GM21423 (cell line): ENCODE measurements around the gene PCED1B.
A peak's percentile ranks its signal among the peaks of the same experiment; 100 is the strongest.
"Not testable (repeated sequence)": the region's sequence is repeated elsewhere in the genome, so short reads cannot be mapped to it uniquely, and the experiment has no call there.

Experiments used
- ATAC-seq: cut with Tn5 transposase; IDR thresholded peaks from one replicate; pipeline ENCODE4 v1.9.1; 2021; ENCODE audit warnings: mild to moderate bottlenecking, moderate library complexity; ENCODE audit not compliant: unreplicated experiment

PCED1B gene, protein sequence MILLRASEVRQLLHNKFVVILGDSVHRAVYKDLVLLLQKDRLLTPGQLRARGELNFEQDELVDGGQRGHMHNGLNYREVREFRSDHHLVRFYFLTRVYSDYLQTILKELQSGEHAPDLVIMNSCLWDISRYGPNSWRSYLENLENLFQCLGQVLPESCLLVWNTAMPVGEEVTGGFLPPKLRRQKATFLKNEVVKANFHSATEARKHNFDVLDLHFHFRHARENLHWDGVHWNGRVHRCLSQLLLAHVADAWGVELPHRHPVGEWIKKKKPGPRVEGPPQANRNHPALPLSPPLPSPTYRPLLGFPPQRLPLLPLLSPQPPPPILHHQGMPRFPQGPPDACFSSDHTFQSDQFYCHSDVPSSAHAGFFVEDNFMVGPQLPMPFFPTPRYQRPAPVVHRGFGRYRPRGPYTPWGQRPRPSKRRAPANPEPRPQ

DNA sequence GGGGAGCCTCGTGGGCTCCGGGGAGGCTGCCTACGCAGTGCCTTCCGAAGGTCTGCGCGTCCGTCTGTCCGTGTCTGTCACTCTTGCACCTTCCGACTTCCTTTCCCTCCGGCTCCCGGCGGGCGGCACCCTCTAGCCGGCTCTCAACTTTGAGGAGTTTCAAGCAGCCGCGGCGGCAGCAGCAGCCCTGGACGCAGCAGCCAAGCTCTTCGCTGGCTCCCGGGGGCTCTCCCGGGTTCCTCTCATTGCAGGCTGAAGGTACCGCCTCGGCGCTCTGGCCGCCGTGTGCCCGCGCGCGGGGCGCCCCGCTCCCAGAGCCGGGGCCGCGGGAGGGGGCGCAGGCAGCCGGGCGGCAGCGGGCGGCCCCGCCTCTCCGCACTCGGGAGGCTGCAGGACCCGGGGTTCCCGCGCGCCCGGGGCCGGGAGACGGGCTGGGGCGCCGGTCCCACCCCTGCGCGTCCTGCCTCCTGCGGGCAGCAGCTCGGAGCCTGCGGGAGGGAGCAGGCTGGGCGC lies at the start of gene PCED1B, which contains the start of gene AMIGO2:
PCED1B (plus strand) TSS at position 154 of the 513 bp plus-strand sequence. CDS start 155,443 bp downstream, outside the sequence.
AMIGO2 (minus strand) TSS at position 492 of the 513 bp plus-strand sequence. CDS start 957 bp downstream, outside the sequence.
- peak; percentile 70 for ATAC-seq

DNA sequence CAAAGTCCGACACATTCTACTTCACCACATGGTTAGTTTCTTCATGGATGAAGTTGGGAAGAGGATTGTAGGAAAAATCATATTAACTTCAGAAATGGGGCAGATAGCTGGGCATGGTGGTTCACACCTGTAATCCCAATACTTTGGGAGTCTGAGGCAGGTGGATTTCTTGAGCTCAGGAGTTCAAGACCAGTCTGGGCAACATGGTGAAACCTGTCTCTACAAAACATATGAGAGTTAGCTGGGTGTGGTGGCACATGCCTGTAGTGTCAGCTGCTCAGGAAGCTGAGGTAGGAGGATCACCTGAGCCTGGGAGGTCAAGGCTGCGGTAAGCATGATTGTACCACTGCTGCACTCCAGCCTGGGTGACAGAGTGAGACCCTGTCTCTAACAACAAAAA lies 49.5 kb upstream of the PCED1B start:
- no peak for ATAC-seq

GRCh38 chr12:47032644-47033043 lies 46.8 kb upstream of the PCED1B start:
- ATAC-seq = no peak

- no peak for ATAC-seq
These were observed 46.3 kb upstream of the PCED1B start for GRCh38 chr12:47033081-47033480.

GRCh38 chr12:47033789-47034555 lies 45.4 kb upstream of the PCED1B start:
- ATAC-seq = no peak

- no peak for ATAC-seq
These were observed 44.8 kb upstream of the PCED1B start for GRCh38 chr12:47034661-47035060.

DNA sequence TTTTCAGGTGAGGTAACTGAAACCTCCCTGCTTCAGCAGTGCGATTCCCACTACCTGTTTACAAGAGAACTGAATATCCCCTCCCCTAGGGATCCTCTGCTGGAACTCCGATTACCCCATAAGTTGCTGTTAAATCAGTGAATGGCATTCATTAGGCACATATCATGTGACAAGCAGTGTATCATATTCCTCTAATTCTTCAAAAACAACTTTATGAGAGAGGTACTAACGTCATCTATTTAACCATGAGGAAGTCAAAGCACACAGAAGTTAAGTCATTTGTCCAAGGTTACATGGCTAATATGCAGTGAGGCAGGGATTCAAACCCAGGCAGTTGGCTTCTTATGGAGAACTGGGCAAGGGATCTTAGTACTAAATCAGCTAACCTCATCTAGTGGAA lies 43.9 kb upstream of the PCED1B start:
- no peak for ATAC-seq

- ATAC-seq = no peak
These were observed 41.1 kb upstream of the PCED1B start for GRCh38 chr12:47038270-47038748.

DNA sequence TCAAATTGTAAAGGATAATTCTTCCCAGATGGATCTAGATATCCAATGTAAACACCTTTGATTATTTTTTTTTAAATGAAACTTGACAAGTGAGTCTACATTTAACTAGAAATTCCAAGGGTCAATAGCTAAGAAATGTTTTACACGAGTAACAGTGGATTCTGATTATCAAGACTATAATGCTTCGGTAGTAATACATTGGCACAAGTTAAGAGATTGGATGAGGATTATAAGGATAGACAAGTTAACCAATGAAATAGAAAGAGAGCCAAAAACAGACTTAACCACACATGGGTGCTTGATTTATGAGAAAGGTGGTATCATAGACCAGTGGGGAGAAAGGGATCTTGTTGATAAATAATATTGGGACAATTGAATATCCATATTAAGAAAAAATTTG lies 40.3 kb upstream of the PCED1B start:
- no peak for ATAC-seq

DNA sequence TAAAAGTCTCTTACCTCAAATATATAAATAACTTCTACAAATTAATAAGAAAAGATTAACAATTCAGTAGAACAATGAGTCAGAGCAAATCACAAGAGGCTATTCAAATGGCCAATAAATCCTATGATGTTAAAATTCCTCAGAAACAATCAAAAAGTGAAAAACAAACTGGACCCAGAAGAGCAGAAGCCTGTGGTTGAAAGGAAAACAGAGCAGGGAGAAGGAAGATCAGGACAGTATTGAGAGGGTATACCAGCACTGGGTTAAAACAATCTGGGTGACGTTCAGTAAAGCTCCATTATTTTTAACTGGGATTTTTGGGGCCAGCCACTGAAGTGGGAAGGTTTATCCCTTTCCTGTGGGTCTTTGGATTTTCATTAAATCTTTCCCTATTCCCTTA lies 39.7 kb upstream of the PCED1B start:
- no peak for ATAC-seq

GRCh38 chr12:47041327-47041726 lies 38.1 kb upstream of the PCED1B start:
- ATAC-seq = no peak

DNA sequence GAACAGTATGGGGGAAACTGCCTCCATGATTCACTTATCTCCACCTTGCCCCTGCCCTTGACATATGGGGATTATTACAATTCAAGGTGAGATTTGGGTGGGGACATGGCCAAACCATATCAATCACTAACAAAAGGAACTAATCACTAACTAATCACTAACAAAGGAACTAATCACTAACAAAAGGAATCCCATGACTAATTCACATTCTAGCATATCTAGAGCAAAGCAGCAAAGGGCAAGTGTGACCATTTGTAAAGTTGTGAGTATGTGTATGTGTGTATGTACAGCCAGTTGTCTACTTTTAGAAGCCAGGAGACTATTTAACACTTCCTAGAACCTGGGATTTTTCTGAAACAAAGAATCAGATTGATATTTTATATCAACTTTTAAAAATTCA lies 30.9 kb upstream of the PCED1B start:
- no peak for ATAC-seq

- not testable (repeated sequence) for ATAC-seq
These were observed 28.1 kb upstream of the PCED1B start for GRCh38 chr12:47051291-47051690.

DNA sequence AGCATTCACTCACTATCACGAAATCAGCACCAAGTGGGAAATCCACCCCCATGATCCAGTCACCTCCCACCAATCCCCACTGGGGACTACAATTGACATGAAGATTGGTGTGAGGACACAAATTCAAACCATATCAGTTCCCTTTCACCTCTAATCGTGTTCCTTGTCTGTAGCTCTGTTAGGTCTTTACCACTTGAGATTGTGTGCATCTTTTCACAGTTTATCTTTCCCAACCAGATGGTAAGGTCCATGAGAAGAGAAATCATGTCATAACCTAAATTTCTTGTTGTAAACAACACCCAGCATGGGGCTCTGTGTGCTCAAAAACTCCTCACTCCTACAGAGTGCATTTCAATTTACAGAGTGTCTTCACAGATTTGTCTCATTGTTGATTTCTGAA lies 27.1 kb upstream of the PCED1B start:
- no peak for ATAC-seq

- no peak for ATAC-seq
These were observed 25.5 kb upstream of the PCED1B start for GRCh38 chr12:47053961-47054360.

GRCh38 chr12:47054659-47055058 lies 24.8 kb upstream of the PCED1B start:
- no peak for ATAC-seq

DNA sequence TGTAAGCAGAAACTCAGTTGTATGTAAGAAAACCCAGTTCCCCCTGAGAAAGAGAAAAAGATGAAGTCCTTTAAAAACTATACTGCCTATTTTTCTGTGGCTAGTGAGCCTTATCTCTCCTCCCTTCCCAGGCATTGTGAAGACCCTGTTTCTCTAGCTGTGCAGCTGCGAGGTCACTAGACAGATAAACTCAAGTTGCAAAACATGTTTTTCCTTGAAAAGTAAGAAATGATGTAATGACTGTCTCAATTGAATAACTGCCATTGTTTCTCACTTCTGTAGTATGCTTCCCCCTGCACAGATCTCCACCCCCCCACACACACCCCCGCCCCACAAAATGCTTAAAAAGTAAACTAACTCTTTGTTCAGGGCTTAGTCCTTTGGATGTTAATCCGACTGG lies 23.6 kb upstream of the PCED1B start:
- not testable (repeated sequence) for ATAC-seq

- ATAC-seq = not testable (repeated sequence)
These were observed 22.5 kb upstream of the PCED1B start for GRCh38 chr12:47056944-47057343.

DNA sequence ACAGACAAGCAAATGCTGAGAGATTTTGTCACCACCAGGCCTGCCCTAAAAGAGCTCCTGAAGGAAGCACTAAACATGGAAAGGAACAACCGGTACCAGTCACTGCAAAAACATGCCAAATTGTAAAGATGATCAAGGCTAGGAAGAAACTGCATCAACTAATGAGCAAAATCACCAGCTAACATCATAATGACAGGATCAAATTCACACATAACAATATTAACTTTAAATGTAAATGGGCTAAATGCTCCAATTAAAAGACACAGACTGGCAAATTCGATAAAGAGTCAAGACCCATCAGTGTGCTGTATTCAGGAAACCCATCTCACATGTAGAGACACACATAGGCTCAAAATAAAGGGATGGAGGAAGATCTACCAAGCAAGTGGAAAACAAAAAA lies 20.8 kb upstream of the PCED1B start:
- ATAC-seq = not testable (repeated sequence)

- ATAC-seq = no peak
These were observed 13.9 kb upstream of the PCED1B start for GRCh38 chr12:47065546-47065945.

DNA sequence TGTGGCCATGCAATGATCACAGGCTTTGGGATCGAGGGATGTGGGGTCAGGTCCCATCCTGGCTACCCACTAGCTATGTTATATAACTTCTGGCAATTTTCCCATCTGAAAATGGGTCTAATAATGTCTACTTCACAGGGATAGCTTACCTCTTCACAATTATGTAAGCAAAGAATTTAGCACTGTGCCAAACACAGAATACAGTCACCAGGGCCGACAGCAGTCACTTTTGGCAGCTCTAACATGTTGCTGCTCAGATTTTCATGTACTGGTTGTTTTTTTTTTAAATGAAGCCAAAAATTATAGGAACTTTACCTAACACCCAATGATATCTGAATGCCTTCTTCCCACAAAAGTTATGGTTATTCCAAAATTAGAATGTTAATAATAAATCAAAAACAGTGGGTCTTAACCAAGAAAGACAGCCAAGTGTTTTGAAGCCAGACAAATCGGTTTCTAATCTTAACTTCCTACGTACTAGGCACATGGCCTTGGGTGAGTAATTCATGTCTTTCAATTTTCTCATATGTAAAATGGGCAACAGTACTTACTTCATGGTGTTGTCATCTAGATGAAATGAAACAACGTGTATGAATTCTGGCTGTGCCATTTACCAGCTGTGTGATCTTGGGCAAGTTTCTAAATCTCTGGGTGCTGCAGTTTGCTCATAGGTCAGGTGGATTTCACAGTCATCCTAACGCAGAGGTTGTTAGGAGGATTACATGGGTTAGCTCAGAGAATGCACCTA lies 13.0 kb upstream of the PCED1B start:
- ATAC-seq = no peak
